Iris pigment epithelial cell (primary cell): ENCODE data around the gene IKBKE.

Experiments used
- DNase-seq: peaks from one replicate; pipeline ENCODE4 v3.0.0-alpha.2; 2011; ENCODE audit warnings: low read depth

IKBKE gene

DNA sequence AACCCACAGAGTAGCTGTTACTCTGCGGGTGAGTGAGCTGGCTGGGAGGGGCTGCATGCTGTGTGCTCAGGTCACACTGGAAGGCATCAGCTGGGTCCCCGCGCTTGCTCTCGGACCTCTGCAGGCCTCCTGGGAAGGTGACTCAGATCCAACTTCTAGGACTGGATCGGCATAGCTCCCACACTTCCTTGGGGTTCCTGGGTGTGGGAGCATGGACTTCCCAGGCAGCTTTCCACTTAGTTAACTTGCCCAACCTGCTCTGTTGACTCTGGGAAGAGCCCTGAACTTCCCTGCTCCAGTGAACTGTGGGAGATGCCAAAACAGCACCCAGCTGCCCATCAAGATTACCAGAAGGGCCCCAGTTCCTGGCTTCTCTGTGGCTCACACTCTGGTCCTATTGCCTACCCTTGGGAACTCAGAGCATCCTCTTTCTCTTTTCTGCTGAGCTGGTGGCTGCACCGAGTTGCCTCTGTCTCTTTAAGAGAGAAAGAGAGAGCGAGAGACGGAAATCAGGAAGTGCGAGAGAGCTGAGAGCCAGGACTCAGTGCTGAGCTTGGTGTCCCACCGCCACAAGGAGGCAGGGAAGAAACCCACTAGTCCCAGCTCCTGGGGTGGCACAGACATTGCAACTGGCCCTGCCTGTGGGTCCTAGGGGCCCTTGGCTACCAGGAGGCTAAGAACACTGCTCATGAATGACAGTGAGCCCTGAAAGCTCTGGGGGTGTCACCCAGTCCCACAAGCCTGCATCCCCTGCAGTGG is at the start of gene IKBKE:
Gene IKBKE, plus strand, starts transcription at position 544 of the 759 bp plus-strand sequence. CDS start 2,752 bp downstream, outside the sequence.
- DNase-seq: peak; percentile 75

DNA sequence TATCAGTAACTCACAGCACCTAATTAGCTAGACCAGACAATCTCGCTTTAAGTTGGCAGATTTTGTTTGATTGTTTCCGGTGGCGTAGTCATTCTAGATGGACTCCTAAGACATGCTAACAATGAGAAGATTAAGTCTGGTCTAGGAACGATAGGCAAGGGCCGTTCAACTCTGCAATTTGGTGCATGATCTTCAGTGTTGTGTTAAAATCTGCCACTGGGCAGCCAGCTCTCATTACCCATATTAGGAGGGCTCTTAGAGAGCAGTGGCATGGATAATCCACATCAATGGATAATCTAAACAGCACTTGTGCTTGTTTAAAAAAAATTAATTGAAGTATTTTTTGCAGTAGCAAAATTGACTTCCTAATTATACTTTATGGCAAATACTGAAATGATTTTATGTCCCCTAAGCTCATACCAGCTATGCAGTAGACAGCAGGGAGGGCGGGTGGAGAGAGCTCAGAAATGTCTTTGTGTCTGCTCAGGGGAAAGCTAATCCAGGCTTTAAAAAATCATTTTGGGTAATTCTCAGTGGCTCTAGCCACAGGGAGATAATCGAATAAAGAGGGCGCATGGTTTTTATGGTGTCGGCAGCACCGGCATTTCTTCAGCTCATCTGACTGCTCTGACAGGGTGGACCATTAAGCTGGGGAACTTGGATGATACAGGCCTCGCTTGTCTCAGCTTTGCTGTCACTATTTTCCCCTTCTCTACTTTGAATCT is 48.5 kb upstream of the IKBKE start:
- DNase-seq: no peak

DNA sequence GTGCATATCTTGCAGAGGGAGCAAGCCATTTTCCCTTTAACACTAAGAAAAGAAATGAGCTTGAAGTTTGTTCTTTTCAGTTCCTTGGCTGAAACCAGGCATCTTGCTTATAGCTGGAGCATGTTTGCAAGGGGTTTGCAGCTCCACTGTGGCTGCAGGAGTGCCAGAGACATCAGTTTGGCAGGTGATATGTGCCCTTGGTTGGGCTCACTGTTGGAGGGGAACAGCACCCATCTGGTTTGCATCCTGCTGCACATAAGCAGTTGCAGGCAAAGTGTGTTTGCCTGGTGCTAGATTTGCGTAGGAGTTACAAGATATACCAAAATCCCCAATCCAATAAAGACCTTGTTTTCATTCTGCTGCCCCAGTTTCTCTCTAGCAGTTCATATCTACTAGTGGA is 47.8 kb upstream of the IKBKE start:
- no peak for DNase-seq

DNA sequence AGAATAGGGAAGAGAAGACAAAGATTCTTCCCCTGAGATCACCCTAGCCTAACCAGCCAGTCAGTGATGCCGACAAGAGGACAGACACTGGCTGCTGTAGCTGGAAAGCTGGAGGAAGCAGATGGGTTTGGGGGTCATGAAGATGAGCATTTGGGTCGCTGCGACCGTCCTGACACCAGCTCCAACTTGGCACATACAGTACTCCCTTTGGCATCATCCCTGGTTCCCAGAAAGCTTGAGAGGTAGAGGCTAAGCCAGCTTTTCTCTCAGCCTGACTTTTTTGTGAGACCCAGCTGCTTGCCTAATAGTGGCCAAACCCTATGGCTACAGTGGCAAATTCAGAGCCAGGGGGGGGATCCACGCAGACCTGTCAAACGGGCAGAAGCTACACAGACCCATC is 43.0 kb upstream of the IKBKE start:
- DNase-seq: no peak

DNA sequence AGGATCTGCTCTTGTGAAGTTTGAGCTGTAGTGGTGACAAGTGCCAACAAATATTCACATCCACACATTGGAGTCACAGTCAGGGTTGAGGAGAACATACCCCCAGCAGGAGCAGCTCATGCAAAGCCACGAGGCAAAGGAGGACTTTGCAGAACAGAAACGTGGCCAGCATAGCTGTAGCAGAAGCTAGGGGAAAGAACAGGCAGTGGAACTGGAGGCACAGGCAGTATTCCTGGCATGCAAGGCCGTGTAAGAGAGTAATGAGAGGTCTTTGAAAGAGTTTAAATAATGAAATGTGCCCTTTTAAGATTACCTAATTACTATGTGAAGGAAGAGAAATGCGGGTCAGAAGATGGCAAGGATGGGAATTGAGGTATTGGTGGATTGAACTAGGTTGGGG is 40.9 kb upstream of the IKBKE start:
- no peak for DNase-seq

GRCh38 chr1:206430031-206430983 is 40.0 kb upstream of the IKBKE start:
- peak; percentile 92 for DNase-seq

DNA sequence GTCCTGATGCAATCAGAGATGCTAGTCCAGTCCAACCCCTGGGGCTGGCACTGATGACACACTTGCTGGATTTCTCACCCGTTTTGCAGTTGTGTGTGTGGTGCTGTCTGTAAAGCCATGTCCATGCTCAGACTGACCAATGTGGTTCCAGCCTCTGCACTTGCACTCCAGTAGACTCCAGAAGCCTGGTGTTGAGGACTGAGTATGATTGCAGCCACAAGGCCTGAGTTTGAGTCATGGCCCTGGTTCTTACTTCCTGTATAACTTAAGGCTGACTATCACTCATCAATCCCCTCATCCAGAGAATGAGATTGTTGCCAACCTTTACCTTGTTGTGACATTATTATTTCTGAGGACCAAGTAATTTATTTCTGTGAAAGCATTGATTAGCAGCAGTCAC is 34.8 kb upstream of the IKBKE start:
- peak; percentile 45 for DNase-seq

DNA sequence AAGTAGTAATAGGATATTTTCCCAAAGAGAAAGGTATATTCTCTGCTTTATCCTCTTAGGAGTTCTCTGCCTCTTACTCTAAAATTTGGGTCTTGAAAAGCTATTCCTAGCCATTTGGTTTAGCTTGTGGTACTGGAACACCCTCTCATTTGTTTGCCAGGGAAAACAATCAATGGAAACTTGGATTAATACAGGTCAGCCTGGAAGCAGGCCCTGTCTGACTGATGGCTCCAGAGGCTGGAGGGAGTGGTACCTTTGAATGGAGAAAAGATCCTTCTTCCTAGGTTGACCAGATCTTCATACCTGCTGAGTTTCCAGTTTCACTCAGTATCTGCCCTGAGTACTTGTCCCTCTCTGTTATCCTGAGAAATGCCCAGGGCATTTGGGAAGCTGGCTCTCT is 31.7 kb upstream of the IKBKE start:
- no peak for DNase-seq

- no peak for DNase-seq
Measured at GRCh38 chr1:206439205-206439604, 31.1 kb upstream of the IKBKE start.

DNA sequence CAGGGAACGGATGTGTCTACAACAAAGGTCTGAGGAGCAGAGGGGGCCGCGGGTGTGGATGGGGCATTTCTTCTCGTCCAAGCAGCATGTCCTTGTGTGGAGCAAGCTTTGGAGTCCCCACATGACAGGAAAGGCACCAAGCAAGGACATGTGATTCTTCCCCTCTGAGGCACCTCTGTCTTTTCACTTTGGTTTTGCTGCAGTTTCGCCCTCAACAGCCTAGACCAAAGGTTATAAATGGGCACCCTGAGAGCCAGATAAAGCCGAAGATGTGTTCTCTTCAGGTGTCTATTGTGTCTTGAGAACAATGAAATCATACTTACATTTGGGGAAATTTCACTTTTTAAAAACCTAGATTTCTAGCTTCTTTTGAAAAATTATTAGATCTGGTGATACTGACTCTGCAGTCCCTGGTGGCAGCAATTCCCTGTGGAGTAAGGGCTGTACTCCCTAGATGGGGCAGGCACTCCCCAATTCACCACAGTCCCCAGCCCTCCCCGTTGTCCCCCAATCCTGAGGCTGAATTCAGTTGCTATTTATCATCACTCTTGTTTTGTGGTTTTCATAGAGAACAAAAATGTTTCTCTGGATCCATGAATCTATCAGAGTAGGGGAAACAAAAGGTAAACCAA is 28.8 kb upstream of the IKBKE start:
- no peak for DNase-seq

GRCh38 chr1:206442101-206442500 is 28.2 kb upstream of the IKBKE start:
- DNase-seq: peak; percentile 61

- DNase-seq: peak; percentile 20
Measured at GRCh38 chr1:206445116-206445515, 25.2 kb upstream of the IKBKE start.

DNA sequence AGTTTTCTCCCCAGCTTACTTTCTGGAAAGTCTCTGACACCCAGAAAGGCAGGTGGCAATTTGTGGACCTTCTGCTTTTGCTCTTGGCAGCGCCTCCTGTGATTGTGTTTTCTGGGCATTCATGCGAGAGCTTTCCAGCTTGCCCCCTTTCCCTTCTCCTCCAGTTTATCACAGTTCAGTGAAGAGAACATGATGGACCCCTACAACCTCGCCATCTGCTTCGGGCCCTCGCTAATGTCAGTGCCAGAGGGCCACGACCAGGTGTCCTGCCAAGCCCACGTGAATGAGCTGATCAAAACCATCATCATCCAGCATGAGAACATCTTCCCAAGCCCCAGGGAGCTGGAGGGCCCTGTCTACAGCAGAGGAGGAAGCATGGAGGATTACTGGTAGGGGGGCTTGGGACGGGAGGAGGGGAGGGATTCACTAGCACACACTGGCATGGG is 24.3 kb upstream of the IKBKE start:
- DNase-seq: no peak

DNA sequence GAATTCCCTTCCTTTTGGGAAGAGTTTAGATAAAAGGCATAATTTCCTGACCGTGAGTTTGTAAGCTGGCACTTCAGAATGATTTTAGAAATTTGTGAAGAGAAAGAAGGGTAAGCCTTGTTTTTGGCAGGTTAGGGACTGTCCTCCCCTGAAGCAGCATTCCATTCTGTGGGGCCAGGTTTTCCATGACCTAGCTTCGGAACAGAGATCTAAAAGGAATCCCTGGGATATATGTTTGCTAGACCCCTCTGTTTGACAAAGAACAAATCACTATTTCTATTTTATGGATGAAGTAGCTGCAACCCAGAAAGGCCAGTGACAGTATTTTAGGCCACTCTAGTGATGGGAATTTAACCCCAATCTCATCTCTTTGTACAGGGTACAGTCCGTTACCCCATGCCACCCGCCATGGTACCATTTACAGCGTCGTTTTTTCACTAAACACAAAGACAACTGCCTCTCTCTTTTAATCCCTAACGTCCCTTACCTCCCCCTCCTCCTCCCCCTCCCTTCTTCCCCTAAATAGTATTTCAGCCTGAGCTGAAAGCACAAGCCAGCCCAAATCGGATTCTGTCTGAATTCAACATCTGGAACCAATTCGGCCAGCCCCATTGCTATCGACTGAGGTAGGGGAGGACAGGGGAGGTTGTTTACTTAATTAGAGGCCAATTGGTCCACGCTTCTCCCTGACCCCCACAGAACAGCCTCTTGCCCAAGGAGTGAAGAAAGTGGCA is 23.4 kb upstream of the IKBKE start:
- no peak for DNase-seq

- DNase-seq: no peak
Measured at GRCh38 chr1:206447422-206447765, 22.9 kb upstream of the IKBKE start.

- DNase-seq: peak; percentile 31
Measured at GRCh38 chr1:206447792-206448191, 22.5 kb upstream of the IKBKE start.

DNA sequence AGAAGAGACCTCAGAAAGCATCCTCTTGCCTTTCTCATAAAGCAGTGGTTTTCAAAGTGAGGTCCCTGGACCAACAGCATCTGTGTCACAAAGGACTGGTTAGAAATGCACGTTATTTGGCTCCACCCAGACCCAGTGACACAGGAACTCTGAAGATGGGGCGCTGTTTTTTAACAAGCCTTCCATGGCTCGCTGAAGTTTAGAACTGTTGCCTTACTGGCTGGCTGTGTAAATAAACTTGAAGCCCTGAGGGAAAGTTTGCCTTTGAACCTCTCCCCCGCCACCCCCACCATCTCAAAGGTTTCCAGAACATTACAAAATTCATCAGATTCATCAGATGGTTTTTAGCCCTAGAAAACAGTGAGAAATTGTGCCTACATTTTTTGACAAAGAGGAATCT is 21.8 kb upstream of the IKBKE start:
- no peak for DNase-seq

DNA sequence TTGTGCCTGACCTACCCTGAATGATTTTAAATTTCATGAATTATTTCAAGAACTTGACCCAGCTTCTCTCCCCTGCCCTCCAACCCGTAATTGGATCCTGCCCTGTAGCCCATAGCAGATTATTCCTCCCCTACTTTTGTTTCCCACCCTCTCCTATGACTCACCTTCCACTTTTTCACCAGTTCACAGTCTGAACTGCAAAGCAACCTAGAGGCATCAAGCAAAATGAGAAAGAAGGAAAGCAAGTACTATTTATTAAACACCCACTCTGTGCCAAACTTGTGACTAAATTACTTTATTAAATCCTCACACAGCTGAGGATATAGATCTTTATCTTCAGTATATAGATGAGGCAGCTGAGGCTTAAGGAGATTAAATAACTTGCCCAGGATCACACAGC is 20.7 kb upstream of the IKBKE start:
- peak; percentile 64 for DNase-seq

DNA sequence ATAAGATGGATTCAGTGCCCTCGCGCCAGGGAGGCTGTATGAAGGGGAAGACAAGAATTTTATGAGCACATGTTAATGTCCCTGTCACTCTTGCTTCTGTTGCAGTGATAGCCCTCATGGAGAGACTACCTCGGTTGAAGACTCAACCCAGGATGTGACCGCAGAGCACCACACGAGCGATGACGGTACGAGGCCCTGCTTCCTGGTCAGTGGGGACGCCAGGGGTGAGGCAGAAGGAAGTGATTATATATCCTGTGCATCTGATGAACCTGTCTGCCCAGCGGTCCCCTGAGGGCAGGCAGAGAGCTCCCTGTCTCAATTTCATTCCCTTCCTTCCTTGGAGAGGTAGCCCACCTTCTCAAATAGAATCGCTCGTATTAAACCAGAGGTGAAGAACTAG is 20.0 kb upstream of the IKBKE start:
- no peak for DNase-seq

DNA sequence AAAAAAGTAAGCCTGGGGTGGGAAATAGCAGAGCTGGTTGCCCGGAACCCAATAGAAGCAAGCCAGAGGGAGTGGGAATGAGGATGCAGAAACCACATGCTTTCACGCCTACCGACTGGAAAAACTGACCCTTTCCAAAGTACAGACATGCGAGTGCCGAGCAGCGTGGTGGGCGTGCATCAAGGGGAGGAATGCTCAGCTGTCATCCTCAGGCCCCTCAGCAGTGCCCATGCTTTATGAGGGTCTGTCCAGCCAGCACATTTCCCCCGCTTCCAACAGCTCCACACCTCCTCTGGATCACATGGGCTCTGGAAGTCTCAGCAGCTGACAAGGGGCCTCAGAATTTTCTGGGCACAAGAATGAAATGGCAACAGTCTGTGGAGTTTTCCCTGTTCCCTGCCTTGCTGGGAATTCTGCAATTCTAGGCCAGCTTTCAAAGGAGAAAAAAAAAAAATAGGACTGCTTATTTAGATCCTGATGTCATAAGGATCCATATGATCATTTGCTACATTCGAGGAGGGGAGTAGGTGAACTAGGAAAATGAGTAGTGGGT is 19.1 kb upstream of the IKBKE start:
- no peak for DNase-seq

DNA sequence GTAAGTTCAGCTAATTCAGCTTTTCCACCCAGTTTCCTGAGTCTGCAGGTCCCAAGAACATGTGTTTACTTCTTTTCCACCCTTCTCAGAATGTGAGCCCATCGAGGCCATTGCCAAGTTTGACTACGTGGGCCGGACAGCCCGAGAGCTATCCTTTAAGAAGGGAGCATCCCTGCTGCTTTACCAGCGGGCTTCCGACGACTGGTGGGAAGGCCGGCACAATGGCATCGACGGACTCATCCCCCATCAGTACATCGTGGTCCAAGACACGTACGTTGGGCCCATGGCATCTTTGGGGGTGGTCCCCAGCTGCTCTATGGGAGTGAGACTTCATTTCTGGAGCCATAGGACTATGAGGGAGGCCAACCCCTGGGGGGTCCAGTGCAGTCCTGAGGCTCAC is 17.2 kb upstream of the IKBKE start:
- DNase-seq: no peak
